Measurements from ENCODE around the gene ALDH1L2.

- TF ChIP-seq CTCF (IDR thresholded peaks at IDR 0.05 in 8 of 11, conservative IDR thresholded peaks at IDR 0.05 in 3 of 11) = no peak
- no peak for TF ChIP-seq POLR2A (IDR thresholded peaks at IDR 0.05)
- no peak for TF ChIP-seq POLR2AphosphoS5 (IDR thresholded peaks at IDR 0.05)
Measured at GRCh38 chr12:105047308-105047707, 37.0 kb downstream of the ALDH1L2 start.
